Heart right ventricle (tissue), 16 donors: Measurements from ENCODE around the gene RAB10. TPM values are rescaled to one million over a fixed set of nuclear protein-coding genes. Genes with fewer than 3 reads are reported as not detected.

Experiments used
- ATAC-seq, 8 donors: fragments of 200-7000 bp; cut with Tn5 transposase; one replicate each; pipeline ENCODE4 v1.9.1; 2020; ENCODE audit warnings: mild to moderate bottlenecking in 8 of 8, moderate library complexity in 8 of 8, moderate number of reproducible peaks in 1 of 8
- DNase-seq, 2 donors: peaks; one replicate each; pipeline ENCODE4 v3.0.0-alpha.2; 2020
- H3K27ac ChIP-seq, 10 donors: fragments of 200-600 bp; sonication (generic) in 2 of 10; one replicate each; pipeline versions ENCODE4 v1.5.0 to v1.8.0; 2020 to 2022; ENCODE audit warnings: mild to moderate bottlenecking in 3 of 10
- H3K27me3 ChIP-seq, 7 donors: fragments of 200-600 bp; one replicate each; pipeline ENCODE4 v1.8.0; 2021 to 2022; ENCODE audit warnings: mild to moderate bottlenecking in 2 of 7
- H3K36me3 ChIP-seq, 9 donors: fragments of 200-600 bp; sonication (generic) in 1 of 9; one replicate each; pipeline versions ENCODE4 v1.5.0 to v1.8.0; 2020 to 2022; ENCODE audit warnings: mild to moderate bottlenecking in 2 of 9
- H3K4me1 ChIP-seq, 9 donors: fragments of 200-600 bp; sonication (generic) in 1 of 9; one replicate each; pipeline versions ENCODE4 v1.5.0 to v1.8.0; 2020 to 2022; ENCODE audit warnings: mild to moderate bottlenecking in 4 of 9
- H3K4me3 ChIP-seq, 10 donors: fragments of 200-600 bp; sonication (generic) in 2 of 10; one replicate each; pipeline versions ENCODE4 v1.5.0 to v1.8.0; 2020 to 2022; ENCODE audit warnings: mild to moderate bottlenecking in 7 of 10, moderate library complexity in 2 of 10
- H3K9me3 ChIP-seq, 11 donors: fragments of 200-600 bp in 10 of 11; sonication (generic) in 2 of 11; one replicate each; pipeline versions ENCODE4 v1.5.0 to v1.8.0; 2013 to 2022; ENCODE audit warnings: mild to moderate bottlenecking in 2 of 11, control low read depth in 1 of 11, moderate library complexity in 1 of 11
- WGBS, 2 donors: extraction: QIAGEN DNeasy Blood & Tissue Kit; methylation state at CpG; one replicate each; pipeline ENCODE4 v1.1.7; 2013; ENCODE audit warnings: inconsistent platforms in 1 of 2; 5-methylcytosine and 5-hydroxymethylcytosine counted together
- intact Hi-C, 10 donors: fragments of 100-400 bp; cut with DNase I; formaldehyde crosslinking; loops; one replicate each; pipeline versions ENCODE4 v1.11.1 to v1.14.2; 2022
- long read RNA-seq, 3 donors: library from polyadenylated mRNA; unstranded; transcript quantifications; one replicate each; pipeline ENCODE4 v2.0.0, GENCODE V29; 2020 to 2021
- polyA plus RNA-seq, 2 donors: library from polyadenylated mRNA; stranded (reverse); fragments of 200-250 nt; gene quantifications; one replicate each; pipeline ENCODE4 v1.2.3, GENCODE V29; 2013
- total RNA-seq, 10 donors: library from RNA; stranded (reverse); fragmentation: NEBNext Ultra II Directional in 3 of 10; extraction: Animal tissue kit (Norgen Biotek cat#: 25700) in 3 of 10; gene quantifications; one replicate each; pipeline versions ENCODE4 v1.2.1 to v1.2.4, GENCODE V29; 2021 to 2023
- TF ChIP-seq, protein P1 (sequence below), 9 donors: fragments of 200-600 bp; sonication (generic) in 2 of 9; IDR thresholded peaks; one replicate each; pipeline versions ENCODE4 v1.5.0 to v1.8.0; 2021 to 2022; ENCODE audit warnings: antibody characterized with exemption in 9 of 9, mild to moderate bottlenecking in 5 of 9, moderate library complexity in 1 of 9
- donor health status: Arrhythmogenic right ventricular cardiomyopathy.
- donor health status: ischemic (EF 13 %, LVEDD 7.1; RV severe dilation, severe dysfunction).
- donor health status: healthy with polysubstance abuse.
- donor health status: DM: no; HTN: yes; CAD: no.
- donor health status: DM: no; HTN: no; CAD: no.
- donor health status: ischemic (EF 25% LVEDD 6.9; RV normal size, moderate dysfunction).
- donor health status: ischemic (EF 25% LVEDD 5.7; RV mildly dilated, moderate dysfunction).
- donor health status: healthy.
- donor health status: DM: yes; HTN: yes; CAD: no.
- donor health status: Ischemic cardiomyopathy.
- donor health status: ischemic (EF 35%, LVEDD 5.7; RV mildly dilated, moderate dysfunction).
- donor health status: nonischemic (EF 11% LVEDD 7.7; RV severe dilation, severe dysfunction).
- donor health status: DM: yes; HTN: yes; CAD: no.
- donor health status: PGD.
- donor health status: ischemic (EF 29% LVEDD 5.4; RV normal size, mild dysfunction).
- donor health status: nonischemic (EF 23%, LVEDD 6.1; RV moderate dilation, normal function).

The RAB10 gene
- total RNA-seq, result 100 to 1,000 TPM in 4 of 10 donors, 10 to 100 TPM in 6; 86.4 to 110 (median 94.9) TPM
- polyA plus RNA-seq, result 10 to 100 TPM; 32.2 to 47.6 TPM
- long read RNA-seq, donor 1, transcript RAB10-201 (6 exons, 3,535 nt), result major isoform, 113 of 121 reads
- long read RNA-seq, donor 1, partial matches to known transcripts, result 3 of 121 reads
- long read RNA-seq, donor 1, other reads (novel, unspliced or antisense), result 5 of 121 reads
- long read RNA-seq, donor 2, transcript RAB10-201 (6 exons, 3,535 nt), result major isoform, 124 of 133 reads
- long read RNA-seq, donor 2, partial matches to known transcripts, result 3 of 133 reads
- long read RNA-seq, donor 2, other reads (novel, unspliced or antisense), result 6 of 133 reads
- long read RNA-seq, donor 3, transcript RAB10-201 (6 exons, 3,535 nt), result major isoform, 296 of 322 reads
- long read RNA-seq, donor 3, partial matches to known transcripts, result 7 of 322 reads
- long read RNA-seq, donor 3, other reads (novel, unspliced or antisense), result 19 of 322 reads

DNA sequence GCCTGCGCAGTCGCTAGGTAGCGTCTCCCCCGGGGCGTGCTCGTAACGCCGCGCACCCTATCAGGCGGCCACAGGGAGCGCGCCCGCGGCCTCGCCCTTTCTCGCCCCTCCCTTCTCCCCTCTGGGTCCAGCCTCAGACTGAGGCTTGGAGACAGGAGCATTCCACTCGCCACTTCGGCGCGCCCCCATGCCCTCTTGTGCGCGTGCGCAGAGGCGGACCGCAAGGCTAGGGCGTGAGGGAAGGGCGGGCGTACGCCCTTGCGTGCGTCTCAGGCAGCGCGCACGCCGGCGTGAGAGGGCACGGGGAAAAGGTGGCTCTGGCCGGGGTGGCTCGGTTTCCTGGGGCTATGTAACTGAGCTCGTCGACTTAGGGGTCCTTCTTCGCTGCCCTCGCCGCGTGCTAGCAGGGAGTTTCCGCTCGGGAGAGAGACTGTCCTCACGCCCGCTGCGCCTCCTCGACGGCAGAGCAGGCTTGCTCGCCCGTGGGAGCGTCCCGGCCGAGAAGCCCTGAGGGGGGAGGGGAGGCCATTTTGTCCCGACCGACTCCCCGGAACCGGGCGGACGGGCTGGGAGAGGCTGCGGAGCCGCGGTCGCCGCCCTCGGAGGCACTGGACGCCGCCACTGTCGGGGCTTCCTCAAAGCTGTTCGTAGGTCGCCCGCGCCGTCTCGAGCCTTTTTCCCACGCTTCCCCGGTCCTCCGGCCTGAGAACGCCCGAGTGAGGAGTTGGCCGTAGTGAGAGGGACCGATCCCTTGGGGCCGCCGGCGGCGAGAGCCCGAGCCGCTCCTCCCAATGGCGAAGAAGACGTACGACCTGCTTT lies at the start of gene RAB10:
Gene RAB10 (plus strand): TSS at position 267 of the 819 bp plus-strand sequence. CDS start 525 bp downstream, at position 792.
- Histone ChIP-seq H3K27me3 (no peaks in the 10 kb centered on the region), H3K4me1 (peaks cover 2 to 44% (median 39%) of the 10 kb centered on the region in 9 donors), H3K36me3 (peaks cover 0 to 23% (median 0%) of the 10 kb centered on the region in 9 donors), H3K4me3 (peak within 1 kb of the TSS; percentile 65 to 97 (median 88)), H3K9me3 (no peaks in the 10 kb centered on the region), H3K27ac (peak within 1 kb of the TSS; percentile 91 to 98 (median 96))
- ATAC-seq, result peak; percentile 93 to 98 (median 96)
- peak; percentile 99 to 100 for DNase-seq
- TF ChIP-seq, protein P1, sequence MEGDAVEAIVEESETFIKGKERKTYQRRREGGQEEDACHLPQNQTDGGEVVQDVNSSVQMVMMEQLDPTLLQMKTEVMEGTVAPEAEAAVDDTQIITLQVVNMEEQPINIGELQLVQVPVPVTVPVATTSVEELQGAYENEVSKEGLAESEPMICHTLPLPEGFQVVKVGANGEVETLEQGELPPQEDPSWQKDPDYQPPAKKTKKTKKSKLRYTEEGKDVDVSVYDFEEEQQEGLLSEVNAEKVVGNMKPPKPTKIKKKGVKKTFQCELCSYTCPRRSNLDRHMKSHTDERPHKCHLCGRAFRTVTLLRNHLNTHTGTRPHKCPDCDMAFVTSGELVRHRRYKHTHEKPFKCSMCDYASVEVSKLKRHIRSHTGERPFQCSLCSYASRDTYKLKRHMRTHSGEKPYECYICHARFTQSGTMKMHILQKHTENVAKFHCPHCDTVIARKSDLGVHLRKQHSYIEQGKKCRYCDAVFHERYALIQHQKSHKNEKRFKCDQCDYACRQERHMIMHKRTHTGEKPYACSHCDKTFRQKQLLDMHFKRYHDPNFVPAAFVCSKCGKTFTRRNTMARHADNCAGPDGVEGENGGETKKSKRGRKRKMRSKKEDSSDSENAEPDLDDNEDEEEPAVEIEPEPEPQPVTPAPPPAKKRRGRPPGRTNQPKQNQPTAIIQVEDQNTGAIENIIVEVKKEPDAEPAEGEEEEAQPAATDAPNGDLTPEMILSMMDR (IDR thresholded peaks at IDR 0.05), result peak in 4 of 9 donors; percentile 18 to 34 (median 24)
- WGBS, 2 donors, result 0% methylated on average over 81 to 93 of the region's 94 CpGs
- intact Hi-C loops, result no loop called here

DNA sequence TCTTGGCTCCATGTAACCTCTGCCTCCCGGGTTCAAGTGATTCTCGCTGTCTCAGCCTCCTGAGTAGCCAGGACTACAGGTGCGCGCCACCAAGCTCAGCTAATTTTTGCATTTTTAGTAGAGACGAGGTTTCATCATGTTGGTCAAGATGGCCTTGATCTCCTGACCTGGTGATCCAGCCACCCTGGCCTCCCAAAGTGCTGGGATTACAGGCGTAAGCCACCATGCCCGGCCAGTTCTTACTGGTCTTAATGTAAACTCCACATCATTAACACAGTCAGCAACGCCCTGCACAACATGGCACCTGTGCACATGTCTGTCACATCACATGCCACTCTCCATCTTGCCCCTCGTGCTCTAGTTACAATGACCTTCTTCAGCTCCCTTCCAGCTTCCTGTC lies 45.8 kb upstream of the RAB10 start:
- Histone ChIP-seq H3K36me3 (no peaks in the 10 kb centered on the region), H3K4me3 (no peak overlapping the region), H3K9me3 (no peaks in the 10 kb centered on the region), H3K27ac (no peak overlapping the region), H3K4me1 (peaks cover 0 to 14% (median 0%) of the 10 kb centered on the region in 9 donors), H3K27me3 (no peaks in the 10 kb centered on the region)
- ATAC-seq (no peak), DNase-seq (no peak)
- 93 to 95% methylated on average over 9 of the region's 9 CpGs for WGBS, 2 donors
- TF ChIP-seq, protein P1 (IDR thresholded peaks at IDR 0.05), result no peak
- intact Hi-C loops, result loop anchor here in 2 of 10 donors (5.0 kb wide), 2 partner anchors 36 to 154 kb away; no protein-coding TSS in a partner anchor

DNA sequence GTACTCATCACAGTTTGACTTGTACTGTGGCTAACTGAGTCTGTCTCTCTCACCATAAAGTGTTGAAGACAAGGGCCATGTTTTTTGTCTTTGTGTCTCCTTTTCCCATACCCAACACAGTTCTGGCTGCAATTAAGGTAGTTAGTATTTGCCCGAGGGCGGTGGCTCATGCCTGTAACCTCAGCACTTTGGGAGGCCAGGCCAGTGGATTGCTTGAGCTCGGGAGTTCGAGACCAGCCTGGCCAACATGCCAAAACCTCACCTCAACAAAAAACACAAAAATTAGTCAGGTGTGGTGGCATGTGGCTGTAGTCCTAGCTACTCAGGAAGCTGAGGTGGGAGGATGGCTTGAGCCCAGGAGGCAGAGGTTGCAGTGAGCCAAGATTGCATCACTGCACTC lies 44.7 kb upstream of the RAB10 start:
- WGBS, 2 donors, result 93 to 97% methylated on average over 4 of the region's 4 CpGs

More for the DNA sequence above, 44.7 kb upstream of the RAB10 start:
- Histone ChIP-seq H3K36me3 (no peaks in the 10 kb centered on the region), H3K9me3 (no peaks in the 10 kb centered on the region), H3K4me1 (peaks cover 0 to 14% (median 0%) of the 10 kb centered on the region in 9 donors), H3K4me3 (no peak overlapping the region), H3K27me3 (no peaks in the 10 kb centered on the region), H3K27ac (no peak overlapping the region)
- DNase-seq (no peak), ATAC-seq (no peak)
- TF ChIP-seq, protein P1 (IDR thresholded peaks at IDR 0.05), result no peak
- intact Hi-C loops, result loop anchor here in 2 of 10 donors (5.0 kb wide), 2 partner anchors 37 to 153 kb away; no protein-coding TSS in a partner anchor
